Activated CD4-positive, alpha-beta T cell treated with anti-CD3 and anti-CD28 coated beads for 24 hours (primary cell): Measurements from ENCODE around the gene NDUFAB1.
A peak's percentile ranks its signal among the peaks of the same experiment; 100 is the strongest.
"Not testable (repeated sequence)": the region's sequence is repeated elsewhere in the genome, so short reads cannot be mapped to it uniquely, and the experiment has no call there.

Experiments
- DNase-seq, 2 donors: peaks; one replicate each; pipeline ENCODE4 v3.0.0-alpha.2; 2020; ENCODE audit warnings: low read depth in 2 of 2

Gene NDUFAB1

GRCh38 chr16:23595951-23596720 lies at the start of gene NDUFAB1:
Gene NDUFAB1 (minus strand): TSS chr16:23596316. CDS start chr16:23596290, 26 bp downstream.
- DNase-seq = peak; percentile 87 to 91

GRCh38 chr16:23642246-23642774 lies 46.2 kb upstream of the NDUFAB1 start:
- DNase-seq = no peak

GRCh38 chr16:23640931-23641765 lies 45.0 kb upstream of the NDUFAB1 start, which contains the start of the genes DCTN5 and PALB2:
Gene DCTN5 (plus strand): TSS chr16:23641466. CDS start chr16:23641543, 77 bp downstream.
Gene PALB2 (minus strand): TSS chr16:23641310. CDS start chr16:23641157, 153 bp downstream.
- DNase-seq = peak; percentile 76 to 83

GRCh38 chr16:23640615-23640930 lies 44.5 kb upstream of the NDUFAB1 start:
- no peak for DNase-seq

GRCh38 chr16:23635958-23636357 lies 39.8 kb upstream of the NDUFAB1 start:
- DNase-seq = no peak

GRCh38 chr16:23634461-23635036 lies 38.4 kb upstream of the NDUFAB1 start:
- no peak for DNase-seq

GRCh38 chr16:23631874-23632273 lies 35.8 kb upstream of the NDUFAB1 start:
- not testable (repeated sequence) for DNase-seq

GRCh38 chr16:23629516-23629915 lies 33.4 kb upstream of the NDUFAB1 start:
- no peak for DNase-seq

- no peak for DNase-seq
Observed at GRCh38 chr16:23624092-23624491, 28.0 kb upstream of the NDUFAB1 start.

- no peak for DNase-seq
Observed at GRCh38 chr16:23615805-23616204, 19.7 kb upstream of the NDUFAB1 start.

- DNase-seq = no peak
Observed at GRCh38 chr16:23611936-23612335, 15.8 kb upstream of the NDUFAB1 start.

- DNase-seq = not testable (repeated sequence)
Observed at GRCh38 chr16:23610905-23611304, 14.8 kb upstream of the NDUFAB1 start.

GRCh38 chr16:23609929-23610328 lies 13.8 kb upstream of the NDUFAB1 start:
- DNase-seq = no peak

GRCh38 chr16:23608194-23608593 lies 12.1 kb upstream of the NDUFAB1 start:
- no peak for DNase-seq

- no peak for DNase-seq
Observed at GRCh38 chr16:23607726-23608125, 11.6 kb upstream of the NDUFAB1 start.

- DNase-seq = no peak
Observed at GRCh38 chr16:23597003-23597756, 1.1 kb upstream of the NDUFAB1 start.

- no peak for DNase-seq
Observed at GRCh38 chr16:23595246-23595950, 718 bp downstream of the NDUFAB1 start.

- no peak for DNase-seq
Observed at GRCh38 chr16:23594186-23594585, 1.9 kb downstream of the NDUFAB1 start.

GRCh38 chr16:23590181-23590580 lies 5.9 kb downstream of the NDUFAB1 start:
- DNase-seq = no peak

- DNase-seq = no peak
Observed at GRCh38 chr16:23587726-23588125, 8.4 kb downstream of the NDUFAB1 start.
